PC-3 (cell line): ENCODE data around the gene SYT1.

ENCODE experiments used
- EZH2 ChIP-seq: fragments of 300-600 bp; sonication (generic); IDR thresholded peaks from one replicate; pipeline ENCODE4 v1.6.1; 2017; ENCODE audit warnings: antibody characterized with exemption, mild to moderate bottlenecking, low read length; ENCODE audit not compliant: unreplicated experiment
- EZH2phosphoT487 ChIP-seq: fragments of 300-600 bp; sonication (generic); IDR thresholded peaks from 2 replicates; pipeline ENCODE4 v1.6.1; 2018; ENCODE audit warnings: mild to moderate bottlenecking, antibody characterized with exemption, low read length, borderline replicate concordance
- TF ChIP-seq, protein P1 (sequence below): fragments of 300-600 bp; sonication (generic); conservative IDR thresholded peaks from 2 replicates; pipeline ENCODE4 v1.5.1; 2017; ENCODE audit warnings: antibody characterized with exemption, low read depth, mild to moderate bottlenecking, low read length

DNA sequence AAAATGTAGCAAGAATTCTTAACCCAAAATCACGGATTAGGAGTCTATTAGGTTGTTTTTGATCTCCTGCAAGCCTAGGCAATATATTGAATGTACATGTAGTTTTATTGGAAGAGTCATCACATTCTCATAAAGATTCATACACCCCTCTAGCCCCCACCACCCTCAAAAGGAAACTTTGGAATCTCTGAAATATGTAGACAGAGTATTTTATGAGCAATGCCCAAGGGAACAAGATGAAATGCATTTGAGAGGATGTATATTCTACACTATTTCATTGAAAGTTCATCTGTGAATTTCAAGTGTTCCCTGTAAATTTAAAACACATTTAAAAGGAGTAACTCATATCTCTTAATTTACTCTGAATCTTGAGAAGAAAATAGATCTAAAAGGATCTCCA is 103.7 kb downstream of the SYT1 start:
- TF ChIP-seq, protein P1, sequence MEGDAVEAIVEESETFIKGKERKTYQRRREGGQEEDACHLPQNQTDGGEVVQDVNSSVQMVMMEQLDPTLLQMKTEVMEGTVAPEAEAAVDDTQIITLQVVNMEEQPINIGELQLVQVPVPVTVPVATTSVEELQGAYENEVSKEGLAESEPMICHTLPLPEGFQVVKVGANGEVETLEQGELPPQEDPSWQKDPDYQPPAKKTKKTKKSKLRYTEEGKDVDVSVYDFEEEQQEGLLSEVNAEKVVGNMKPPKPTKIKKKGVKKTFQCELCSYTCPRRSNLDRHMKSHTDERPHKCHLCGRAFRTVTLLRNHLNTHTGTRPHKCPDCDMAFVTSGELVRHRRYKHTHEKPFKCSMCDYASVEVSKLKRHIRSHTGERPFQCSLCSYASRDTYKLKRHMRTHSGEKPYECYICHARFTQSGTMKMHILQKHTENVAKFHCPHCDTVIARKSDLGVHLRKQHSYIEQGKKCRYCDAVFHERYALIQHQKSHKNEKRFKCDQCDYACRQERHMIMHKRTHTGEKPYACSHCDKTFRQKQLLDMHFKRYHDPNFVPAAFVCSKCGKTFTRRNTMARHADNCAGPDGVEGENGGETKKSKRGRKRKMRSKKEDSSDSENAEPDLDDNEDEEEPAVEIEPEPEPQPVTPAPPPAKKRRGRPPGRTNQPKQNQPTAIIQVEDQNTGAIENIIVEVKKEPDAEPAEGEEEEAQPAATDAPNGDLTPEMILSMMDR = no peak
- no peak for TF ChIP-seq EZH2
- no peak for TF ChIP-seq EZH2phosphoT487
